ENCODE results near the gene DEPDC1B.

Gene DEPDC1B

DNA sequence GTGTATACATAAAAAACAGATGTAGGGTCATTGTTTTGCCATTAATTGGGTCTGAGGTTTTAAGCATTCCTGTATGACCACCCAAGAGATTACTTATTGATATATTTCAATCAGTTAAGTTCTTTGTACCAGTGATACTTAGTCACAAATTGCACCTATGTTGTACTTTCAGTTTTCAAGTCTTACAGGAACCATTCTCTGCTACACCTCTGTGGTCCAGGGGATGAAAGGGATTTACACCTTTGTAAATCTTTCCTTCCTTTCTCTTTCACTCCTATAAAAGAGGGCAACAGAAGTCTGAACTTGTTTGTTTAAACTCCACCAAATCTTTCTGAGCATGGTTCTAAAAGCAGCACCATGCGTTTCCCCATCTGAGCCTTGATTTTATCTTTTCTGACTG lies 86.1 kb downstream of the DEPDC1B start:
- Mint-ChIP-seq H3K9me3 (peaks cover 40% of the 10 kb centered on the region), H3K36me3 (ENCODE audit: low read depth) (peaks cover 75% of the 10 kb centered on the region), H3K4me1 (peaks cover 6% of the 10 kb centered on the region), H3K27ac (no peak overlapping the region), H3K4me3 (no peak overlapping the region), H3K27me3 (ENCODE audit: low read depth) (no peaks in the 10 kb centered on the region)
- TF ChIP-seq, protein P1, sequence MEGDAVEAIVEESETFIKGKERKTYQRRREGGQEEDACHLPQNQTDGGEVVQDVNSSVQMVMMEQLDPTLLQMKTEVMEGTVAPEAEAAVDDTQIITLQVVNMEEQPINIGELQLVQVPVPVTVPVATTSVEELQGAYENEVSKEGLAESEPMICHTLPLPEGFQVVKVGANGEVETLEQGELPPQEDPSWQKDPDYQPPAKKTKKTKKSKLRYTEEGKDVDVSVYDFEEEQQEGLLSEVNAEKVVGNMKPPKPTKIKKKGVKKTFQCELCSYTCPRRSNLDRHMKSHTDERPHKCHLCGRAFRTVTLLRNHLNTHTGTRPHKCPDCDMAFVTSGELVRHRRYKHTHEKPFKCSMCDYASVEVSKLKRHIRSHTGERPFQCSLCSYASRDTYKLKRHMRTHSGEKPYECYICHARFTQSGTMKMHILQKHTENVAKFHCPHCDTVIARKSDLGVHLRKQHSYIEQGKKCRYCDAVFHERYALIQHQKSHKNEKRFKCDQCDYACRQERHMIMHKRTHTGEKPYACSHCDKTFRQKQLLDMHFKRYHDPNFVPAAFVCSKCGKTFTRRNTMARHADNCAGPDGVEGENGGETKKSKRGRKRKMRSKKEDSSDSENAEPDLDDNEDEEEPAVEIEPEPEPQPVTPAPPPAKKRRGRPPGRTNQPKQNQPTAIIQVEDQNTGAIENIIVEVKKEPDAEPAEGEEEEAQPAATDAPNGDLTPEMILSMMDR (IDR thresholded peaks at IDR 0.05; ENCODE audit: unreplicated experiment in 3 of 3): no peak

DNA sequence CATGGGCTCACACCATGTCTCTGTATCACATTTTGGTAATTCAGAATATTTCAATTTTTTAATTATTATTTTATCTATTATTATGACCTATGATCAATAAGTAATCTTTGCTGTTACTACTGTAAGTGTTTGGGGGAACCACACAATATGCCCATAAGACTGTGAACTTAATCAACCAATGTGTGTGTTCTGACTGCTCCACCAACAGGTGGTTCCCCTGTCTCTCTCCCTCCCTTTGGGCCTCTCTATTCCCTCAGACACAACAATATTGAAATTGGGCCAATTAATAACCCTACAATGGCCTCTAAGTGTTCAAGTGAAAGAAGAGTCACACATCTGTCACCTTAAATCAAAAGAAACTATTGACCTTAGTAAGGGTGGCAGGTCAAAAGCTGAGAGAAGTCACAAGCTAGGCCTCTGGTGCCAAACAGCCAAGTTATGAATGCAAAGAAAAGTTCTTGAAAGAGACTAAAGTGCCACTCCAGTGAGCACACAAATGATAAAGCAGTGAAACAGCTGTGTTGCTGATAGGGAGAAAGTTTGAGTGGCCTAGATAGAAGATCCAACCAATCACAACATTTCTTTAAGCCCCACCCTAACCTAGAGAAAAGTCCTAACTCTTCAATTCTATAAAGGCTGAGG lies 88.7 kb downstream of the DEPDC1B start:
- H3K27me3 Mint-ChIP-seq (ENCODE audit: low read depth): no peaks in the 10 kb centered on the region
- H3K9me3 Mint-ChIP-seq: peaks cover 20% of the 10 kb centered on the region
- H3K36me3 Mint-ChIP-seq (ENCODE audit: low read depth): peaks cover 49% of the 10 kb centered on the region
- no peak overlapping the region for H3K4me3 Mint-ChIP-seq
- TF ChIP-seq, protein P1 (IDR thresholded peaks at IDR 0.05; ENCODE audit: unreplicated experiment in 3 of 3): no peak
- peaks cover 20% of the 10 kb centered on the region for H3K4me1 Mint-ChIP-seq
- H3K27ac Mint-ChIP-seq: no peak overlapping the region

DNA sequence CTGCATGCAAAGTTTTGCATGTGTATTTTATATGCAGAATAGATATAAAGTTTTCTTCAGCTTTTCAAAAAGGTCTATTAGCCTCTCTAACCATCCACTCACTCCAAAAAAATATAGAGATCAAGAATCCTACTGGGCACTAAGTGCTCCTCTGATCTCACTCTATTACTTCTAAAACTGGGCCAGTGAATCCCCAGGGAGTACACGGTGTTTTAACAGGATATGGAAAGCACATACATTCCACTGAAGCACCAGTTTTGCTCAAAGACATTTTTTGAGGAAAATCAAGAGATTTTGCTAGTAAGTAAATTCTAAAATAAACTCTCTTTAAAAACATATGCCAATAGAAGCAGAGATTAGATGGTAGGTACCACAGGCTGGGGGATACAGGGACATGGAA lies 95.2 kb downstream of the DEPDC1B start:
- Mint-ChIP-seq H3K36me3 (ENCODE audit: low read depth) (peaks cover 23% of the 10 kb centered on the region), H3K27ac (no peak overlapping the region), H3K4me3 (no peak overlapping the region), H3K4me1 (peaks cover 20% of the 10 kb centered on the region), H3K9me3 (no peaks in the 10 kb centered on the region), H3K27me3 (ENCODE audit: low read depth) (no peaks in the 10 kb centered on the region)
- TF ChIP-seq, protein P1 (IDR thresholded peaks at IDR 0.05; ENCODE audit: unreplicated experiment in 3 of 3): no peak

DNA sequence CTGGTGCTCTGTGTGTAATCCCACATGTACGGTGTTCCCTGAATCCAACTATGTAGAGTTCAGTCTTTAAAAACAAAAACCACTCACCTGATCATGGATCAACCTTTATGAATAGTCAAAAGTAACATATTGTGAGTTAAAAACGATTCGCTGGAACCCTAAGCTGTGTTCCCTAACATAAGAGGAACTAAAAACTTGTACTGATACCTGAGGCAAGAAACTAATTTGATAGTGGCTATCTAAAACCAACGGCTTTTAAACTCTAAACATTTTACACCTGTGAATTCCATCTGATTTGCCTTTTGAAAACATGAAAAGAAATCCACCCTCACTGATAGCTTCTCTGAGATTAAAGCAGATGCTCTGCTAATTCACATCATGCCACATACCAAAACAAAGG lies 101.5 kb downstream of the DEPDC1B start:
- Mint-ChIP-seq H3K9me3 (peaks cover 7% of the 10 kb centered on the region), H3K27ac (no peak overlapping the region), H3K4me1 (peaks cover 20% of the 10 kb centered on the region), H3K4me3 (no peak overlapping the region), H3K27me3 (ENCODE audit: low read depth) (no peaks in the 10 kb centered on the region), H3K36me3 (ENCODE audit: low read depth) (peaks cover 50% of the 10 kb centered on the region)
- TF ChIP-seq, protein P1 (IDR thresholded peaks at IDR 0.05; ENCODE audit: unreplicated experiment in 3 of 3): no peak

DNA sequence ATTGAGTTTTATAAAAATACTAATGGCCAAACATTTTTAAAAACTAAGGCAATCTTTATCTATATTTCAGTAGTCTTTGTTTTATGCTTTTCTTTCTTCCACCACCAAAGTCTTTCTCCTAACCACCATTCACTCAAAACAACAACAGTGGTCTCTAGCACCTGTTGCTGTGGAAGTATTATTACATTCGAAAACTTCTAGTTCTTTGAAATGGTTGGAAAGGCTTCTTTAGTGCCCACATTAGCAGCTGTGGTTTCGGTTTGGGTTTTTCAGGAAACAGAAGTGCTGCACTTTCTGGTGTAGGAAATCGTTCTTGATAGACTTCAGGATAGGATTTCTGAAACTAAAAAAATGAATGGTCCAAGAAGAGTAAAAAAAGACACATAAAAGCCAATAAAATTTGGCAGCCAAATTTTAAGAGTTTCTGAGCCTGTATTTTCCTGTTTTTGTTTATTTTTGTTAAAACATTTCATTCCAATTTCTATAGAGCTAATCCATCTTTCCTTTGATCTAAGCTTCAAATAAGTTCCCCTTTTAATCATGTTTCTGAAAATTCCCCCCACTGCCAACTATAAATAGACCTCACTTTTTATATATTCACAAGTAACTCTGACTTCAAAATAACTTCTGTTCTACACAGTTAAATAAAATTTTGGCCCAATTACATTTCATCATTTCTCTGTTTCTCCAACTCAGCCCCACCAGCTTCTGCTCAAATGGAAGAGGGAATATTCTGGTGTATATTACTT lies 102.2 kb downstream of the DEPDC1B start:
- Mint-ChIP-seq H3K36me3 (ENCODE audit: low read depth) (peaks cover 47% of the 10 kb centered on the region), H3K27ac (no peak overlapping the region), H3K4me3 (no peak overlapping the region), H3K9me3 (peaks cover 7% of the 10 kb centered on the region), H3K4me1 (peaks cover 20% of the 10 kb centered on the region), H3K27me3 (ENCODE audit: low read depth) (no peaks in the 10 kb centered on the region)
- TF ChIP-seq, protein P1 (IDR thresholded peaks at IDR 0.05; ENCODE audit: unreplicated experiment in 3 of 3): no peak

Data from nephron (organoid).